Stimulated activated CD4-positive, alpha-beta T cell treated with anti-CD3 and anti-CD28 coated beads, TNF-alpha, amount 100 ng/mL, for 48 hours (primary cell): ENCODE results near the gene FAM228B.
A peak's percentile ranks its signal among the peaks of the same experiment; 100 is the strongest.
"Not testable (repeated sequence)": the region's sequence is repeated elsewhere in the genome, so short reads cannot be mapped to it uniquely, and the experiment has no call there.

Experiments used
- DNase-seq, 3 donors: peaks; one replicate each; pipeline ENCODE4 v3.0.0-alpha.2; 2020; ENCODE audit warnings: low read depth in 3 of 3

FAM228B gene

GRCh38 chr2:24158131-24158530 lies 34.9 kb downstream of the FAM228B start:
- DNase-seq = no peak

GRCh38 chr2:24159708-24160107 lies 36.4 kb downstream of the FAM228B start:
- no peak for DNase-seq

DNA sequence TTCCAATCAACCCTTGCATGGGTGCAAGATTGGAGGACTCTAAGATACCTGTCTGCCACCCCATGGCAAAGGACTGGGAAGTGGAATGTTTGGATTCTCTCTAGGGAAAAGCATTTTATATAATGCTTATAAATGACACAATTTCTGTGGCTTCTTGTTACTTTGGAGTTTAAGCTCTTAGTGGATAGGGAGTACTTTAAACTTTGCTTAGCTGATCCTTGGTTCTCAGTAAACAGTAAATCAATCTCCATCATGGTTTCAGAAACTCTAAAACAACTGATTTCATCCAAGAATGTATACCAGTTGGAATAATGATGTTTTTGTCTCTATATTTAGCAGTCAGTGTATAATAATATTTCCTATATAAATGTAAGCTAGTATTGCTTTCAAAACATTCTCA lies 37.5 kb downstream of the FAM228B start:
- no peak for DNase-seq

- no peak for DNase-seq
Measured at GRCh38 chr2:24162494-24162893, 39.2 kb downstream of the FAM228B start.

DNA sequence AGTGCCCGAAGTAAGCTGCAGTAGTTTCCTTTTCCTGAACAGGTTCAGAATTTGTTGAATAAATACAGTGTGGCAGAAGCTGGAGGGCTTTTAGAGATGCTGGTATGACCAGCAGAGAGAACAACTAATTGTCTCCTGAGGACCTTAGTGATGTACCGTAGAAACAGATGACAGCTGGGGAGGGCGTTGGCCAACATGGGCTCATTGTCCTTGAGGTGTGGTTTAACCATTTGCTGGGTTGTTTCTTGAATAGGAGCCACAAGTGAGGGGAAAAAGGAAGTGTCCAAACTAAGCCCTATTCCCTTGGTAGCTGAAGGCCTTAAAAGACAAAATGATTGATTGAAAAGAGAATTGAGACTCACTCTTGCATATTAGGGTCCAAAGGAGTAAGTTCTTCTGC lies 39.9 kb downstream of the FAM228B start:
- no peak for DNase-seq

DNA sequence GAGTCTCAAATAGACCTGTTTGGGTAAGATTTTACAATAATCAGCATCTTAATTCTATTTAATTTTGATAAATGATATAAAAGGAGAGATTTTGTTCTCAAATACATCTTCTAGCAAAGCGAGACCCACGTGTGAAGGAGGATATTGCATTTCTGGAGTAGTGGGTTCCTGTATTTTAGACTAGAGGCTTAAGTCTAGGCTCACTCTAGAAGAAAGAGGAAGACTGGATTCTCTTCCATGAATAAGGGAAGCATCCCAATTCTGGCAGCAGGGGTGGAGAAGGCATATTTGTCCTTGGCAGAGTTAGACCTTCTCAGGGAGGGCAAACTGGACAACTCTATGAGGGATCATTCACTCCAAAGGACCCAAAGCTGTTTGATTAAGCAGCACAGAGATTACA lies 40.3 kb downstream of the FAM228B start:
- no peak for DNase-seq

- DNase-seq = peak; percentile 9 to 26 (median 18)
Measured at GRCh38 chr2:24164416-24164973, 41.2 kb downstream of the FAM228B start.

GRCh38 chr2:24169023-24169422 lies 45.8 kb downstream of the FAM228B start:
- DNase-seq = no peak

DNA sequence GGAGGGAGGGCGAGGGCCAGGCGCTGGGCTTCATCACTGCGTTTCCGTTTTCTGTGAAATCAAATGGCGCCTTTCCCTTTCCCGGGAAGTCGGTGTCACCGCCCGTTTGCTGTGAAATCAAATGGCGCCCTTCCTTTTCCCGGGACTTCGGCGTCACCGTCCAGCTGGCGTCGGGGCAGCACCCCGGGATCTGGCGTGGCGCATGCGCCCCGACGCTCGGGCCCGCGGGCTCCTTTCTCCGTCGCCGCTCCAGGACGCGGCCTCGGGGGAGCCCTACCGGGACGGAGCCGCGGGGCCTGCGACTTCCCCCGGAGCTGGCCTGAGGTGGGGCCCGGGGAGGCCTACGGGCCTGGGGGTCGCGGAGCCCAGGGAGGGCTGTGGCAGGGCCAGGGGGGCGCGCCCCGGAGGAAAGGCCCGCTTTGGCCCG lies 51.6 kb downstream of the FAM228B start, which contains the start of gene FAM228A:
TSS of gene FAM228A (plus strand) at position 203 of the 427 bp plus-strand sequence. CDS start 428 bp downstream, outside the sequence.
- no peak for DNase-seq

DNA sequence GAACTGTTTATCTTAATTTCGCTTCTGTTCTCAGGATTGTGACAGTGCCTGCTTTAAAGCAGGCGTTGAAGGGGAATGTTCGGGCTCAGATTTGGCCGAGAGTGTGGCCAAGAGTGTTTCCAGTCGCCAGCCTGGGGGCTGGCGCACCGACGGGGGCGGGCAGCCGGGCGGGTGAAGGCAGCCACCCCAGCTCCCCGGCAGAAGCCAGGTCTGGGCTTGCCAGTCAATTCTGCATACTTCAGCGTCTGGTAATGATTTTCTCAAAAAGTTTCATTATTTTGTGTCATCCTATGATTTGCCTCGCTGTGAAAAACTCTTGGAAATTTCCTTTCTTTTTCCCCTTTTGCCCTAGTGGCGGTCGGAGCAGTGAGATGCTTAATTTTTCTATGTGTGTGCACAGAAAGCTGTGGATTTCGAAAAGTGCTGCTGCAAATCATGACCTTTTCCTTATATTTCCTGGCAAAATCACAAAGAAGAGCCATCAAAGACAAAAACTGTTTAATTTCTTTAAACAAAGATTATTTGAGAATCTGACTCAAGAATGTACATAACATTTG lies 52.4 kb downstream of the FAM228B start:
- no peak for DNase-seq

GRCh38 chr2:24176326-24176725 lies 53.1 kb downstream of the FAM228B start:
- no peak for DNase-seq

GRCh38 chr2:24179683-24180082 lies 56.4 kb downstream of the FAM228B start:
- DNase-seq = no peak

GRCh38 chr2:24181849-24182248 lies 58.6 kb downstream of the FAM228B start:
- DNase-seq = no peak

DNA sequence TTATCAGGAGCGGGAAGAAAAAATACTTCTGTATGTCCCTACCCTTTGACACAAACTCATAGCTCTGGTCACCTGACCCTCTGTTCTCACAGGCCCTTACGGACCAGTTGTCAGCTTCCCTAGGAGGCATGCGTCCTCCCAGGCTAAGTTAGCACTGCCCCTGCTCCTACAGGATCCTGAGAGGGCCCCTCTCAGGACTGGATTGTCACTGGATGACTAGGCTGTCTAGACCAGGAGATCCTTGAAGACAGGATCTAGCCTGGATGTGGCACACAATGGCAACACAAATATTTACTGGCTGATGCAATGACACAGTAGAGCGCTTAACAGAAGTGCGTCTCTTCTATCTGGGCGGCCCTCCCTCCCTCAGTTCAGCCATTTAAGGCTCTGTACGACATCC lies 59.2 kb downstream of the FAM228B start:
- DNase-seq = no peak

DNA sequence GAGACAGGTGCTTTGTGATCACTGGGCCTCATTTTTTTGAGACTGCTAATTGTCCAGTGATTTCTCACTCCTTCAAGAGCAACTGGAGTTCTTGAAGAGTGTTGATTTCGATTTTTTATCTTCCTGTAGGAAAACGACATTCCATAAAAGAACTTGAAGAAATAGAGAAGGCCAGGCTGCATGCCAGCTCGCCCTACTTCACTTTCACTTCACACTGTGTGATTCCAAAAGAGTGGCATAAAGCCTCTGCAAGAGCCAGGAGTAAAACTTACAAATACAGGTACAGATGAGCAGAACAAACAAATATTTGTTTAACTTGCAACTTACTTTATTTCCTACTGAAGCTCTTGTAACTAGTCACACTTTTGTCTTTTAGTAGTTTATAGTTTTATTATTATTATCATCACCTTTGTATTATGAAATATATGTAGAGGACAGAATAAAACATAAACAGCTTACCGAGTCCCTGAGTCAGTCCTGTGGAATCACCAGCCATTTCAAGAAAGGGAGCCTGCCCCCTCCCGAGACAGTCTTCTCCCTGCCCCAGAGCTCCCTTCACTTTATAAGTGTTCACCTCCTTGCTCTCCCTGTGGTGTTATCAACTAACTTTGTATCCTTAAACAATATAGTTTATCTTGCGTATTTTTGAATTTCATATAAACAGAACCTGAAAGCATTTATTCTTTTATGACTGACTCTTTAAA lies 60.2 kb downstream of the FAM228B start:
- no peak for DNase-seq

- no peak for DNase-seq
Measured at GRCh38 chr2:24189551-24189950, 66.3 kb downstream of the FAM228B start.

DNA sequence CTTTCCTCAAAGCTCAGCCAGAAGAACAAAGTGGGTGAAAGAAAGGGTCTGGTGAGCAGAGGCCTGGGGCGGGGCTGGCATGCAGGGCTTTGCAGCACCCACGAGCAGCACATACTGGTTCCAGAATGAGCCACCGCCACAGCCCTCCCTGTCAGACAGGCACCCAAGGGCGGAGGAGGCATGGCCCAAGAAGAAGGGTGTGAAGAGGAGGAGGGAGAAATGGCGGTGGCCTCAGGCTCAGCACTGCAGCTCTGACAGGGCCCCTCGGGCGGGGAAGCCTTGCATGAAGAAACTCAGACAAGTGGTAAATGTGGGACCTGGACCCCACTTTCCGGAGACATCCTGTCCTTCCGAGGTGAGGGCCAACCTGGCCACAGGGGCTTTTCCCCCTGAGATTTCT lies 67.2 kb downstream of the FAM228B start:
- DNase-seq = no peak

GRCh38 chr2:24191156-24191555 lies 67.9 kb downstream of the FAM228B start:
- DNase-seq = no peak

- no peak for DNase-seq
Measured at GRCh38 chr2:24191848-24192247, 68.6 kb downstream of the FAM228B start.

DNA sequence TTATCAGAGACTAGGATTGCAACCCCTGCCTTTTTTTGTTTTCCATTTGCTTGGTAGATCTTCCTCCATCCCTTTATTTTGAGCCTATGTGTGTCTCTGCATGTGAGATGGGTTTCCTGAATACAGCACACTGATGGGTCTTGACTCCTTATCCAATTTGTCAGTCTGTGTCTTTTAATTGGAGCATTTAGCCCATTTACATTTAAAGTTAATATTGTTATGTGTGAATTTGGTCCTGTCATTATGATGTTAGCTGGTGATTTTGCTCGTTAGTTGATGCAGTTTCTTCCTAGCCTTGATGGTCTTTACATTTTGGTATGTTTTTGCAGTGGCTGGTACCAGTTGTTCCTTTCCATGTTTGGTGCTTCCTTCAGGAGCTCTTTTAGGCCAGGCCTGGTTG lies 73.9 kb downstream of the FAM228B start:
- not testable (repeated sequence) for DNase-seq

DNA sequence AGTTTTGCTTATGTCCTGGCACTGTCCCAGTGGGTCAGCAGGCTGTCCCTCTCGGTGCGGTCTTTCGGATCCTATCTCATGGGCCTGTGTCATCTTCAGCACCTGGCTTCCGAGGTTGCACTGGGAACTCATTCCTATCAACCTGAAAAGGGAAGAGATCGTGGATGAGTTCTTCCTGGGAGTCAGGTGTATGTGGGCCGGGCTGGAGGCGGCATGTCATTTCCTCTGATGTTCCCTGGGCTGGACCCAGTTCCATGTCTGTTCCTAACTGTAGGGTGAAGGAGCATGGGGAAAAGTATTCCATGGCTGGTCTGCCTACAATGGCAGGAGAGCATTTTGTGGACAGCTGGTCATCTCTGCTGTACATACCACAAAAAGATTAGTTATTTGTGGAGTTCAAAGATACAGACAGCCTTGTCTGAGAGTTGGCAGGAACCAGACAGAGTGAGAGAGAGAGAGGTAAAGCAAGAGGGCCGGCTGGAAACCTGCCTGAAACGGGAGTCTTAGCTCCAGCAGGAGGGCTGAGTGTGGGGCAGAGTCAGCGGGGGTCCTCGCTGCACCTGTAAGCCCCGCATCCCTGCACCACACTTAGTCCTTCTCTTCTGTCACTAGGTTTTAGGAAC lies 76.8 kb downstream of the FAM228B start:
- no peak for DNase-seq

GRCh38 chr2:24200799-24201198 lies 77.5 kb downstream of the FAM228B start:
- DNase-seq = no peak
